Measurements from ENCODE around the gene TCIRG1. TPM values are rescaled to one million over a fixed set of nuclear protein-coding genes. Genes with fewer than 3 reads are reported as not detected.

TCIRG1 gene
- total RNA-seq, 1 experiment from 2014 or later: 203 TPM

DNA sequence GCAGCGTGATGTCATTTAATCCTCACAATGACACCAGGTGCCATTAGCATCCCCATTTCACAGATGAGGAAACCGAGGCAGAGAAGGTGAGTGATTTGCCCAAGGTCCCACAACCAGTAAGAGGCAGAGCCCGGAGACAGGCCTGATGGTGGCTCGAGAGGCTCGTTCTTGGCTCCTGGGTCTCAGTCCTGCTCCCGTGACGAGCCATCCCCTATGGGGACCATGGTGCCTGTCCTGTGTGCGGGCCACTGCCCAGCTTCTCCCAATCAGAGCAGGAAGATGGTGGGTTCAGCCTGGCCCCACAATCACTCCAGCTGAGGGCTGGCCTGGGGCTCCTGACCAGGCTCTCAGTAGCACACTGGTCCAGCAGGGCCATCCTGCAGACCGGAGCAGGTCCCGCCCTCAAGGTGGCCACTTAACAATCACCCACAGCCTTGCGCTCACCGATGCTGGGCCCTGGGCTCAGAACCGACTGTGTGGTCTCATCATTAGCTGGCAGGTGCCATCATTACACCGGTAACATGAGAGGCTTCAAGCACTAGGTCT, 25.1 kb upstream of the TCIRG1 start:
- H3K4me3 ChIP-seq (ENCODE audit: low read length): no peak overlapping the region; the same call in 1 of the 2 replicates
- no peaks in the 10 kb centered on the region for H3K9me3 ChIP-seq (ENCODE audit: low read length)
- H3K9ac ChIP-seq (ENCODE audit: low read length): peak overlapping the region; percentile 82
- H3K4me2 ChIP-seq (ENCODE audit: low read length): peak overlapping the region; percentile 85
- TSS peak; percentile 59 for BruUV-seq (replicated peaks)
- H3K27ac ChIP-seq (ENCODE audit: low read length): peak overlapping the region; percentile 96
- CTCF ChIA-PET: interaction anchor here (1.2 kb wide), 1 partner anchor 58 kb away, joined by 5 read pairs; no protein-coding TSS in a partner anchor
- intact Hi-C loops (cut with micrococcal nuclease): loop anchor here (10.0 kb wide), 1 partner anchor 201 kb away; the partner anchor contains the start of gene KMT5B
- peaks cover 12% of the 10 kb centered on the region for H3F3A ChIP-seq (ENCODE audit: low read length, unreplicated experiment)
- H3K9me2 ChIP-seq (replicated peaks; ENCODE audit: low read length): no peaks in the 10 kb centered on the region
- POLR2A ChIA-PET (ENCODE audit: unreplicated experiment): interaction anchor here (0.5 to 0.7 kb wide), 2 partner anchors 643 to 1076 kb away, joined by 3 to 6 read pairs; no protein-coding TSS in a partner anchor
- H3K36me3 ChIP-seq (ENCODE audit: low read depth, low read length): no peaks in the 10 kb centered on the region
- no peak overlapping the region for H2AFZ ChIP-seq (ENCODE audit: low read length)
- H4K20me1 ChIP-seq (ENCODE audit: low read length): no peaks in the 10 kb centered on the region
- peaks cover 24% of the 10 kb centered on the region for H3K79me2 ChIP-seq (ENCODE audit: low read length)
- no peak for TF ChIP-seq EZH2phosphoT487 (IDR thresholded peaks at IDR 0.05; ENCODE audit: borderline replicate concordance, low read length)
- TF ChIP-seq EZH2 (IDR thresholded peaks at IDR 0.05; ENCODE audit: low read length, unreplicated experiment): no peak
- TF ChIP-seq, protein P1, sequence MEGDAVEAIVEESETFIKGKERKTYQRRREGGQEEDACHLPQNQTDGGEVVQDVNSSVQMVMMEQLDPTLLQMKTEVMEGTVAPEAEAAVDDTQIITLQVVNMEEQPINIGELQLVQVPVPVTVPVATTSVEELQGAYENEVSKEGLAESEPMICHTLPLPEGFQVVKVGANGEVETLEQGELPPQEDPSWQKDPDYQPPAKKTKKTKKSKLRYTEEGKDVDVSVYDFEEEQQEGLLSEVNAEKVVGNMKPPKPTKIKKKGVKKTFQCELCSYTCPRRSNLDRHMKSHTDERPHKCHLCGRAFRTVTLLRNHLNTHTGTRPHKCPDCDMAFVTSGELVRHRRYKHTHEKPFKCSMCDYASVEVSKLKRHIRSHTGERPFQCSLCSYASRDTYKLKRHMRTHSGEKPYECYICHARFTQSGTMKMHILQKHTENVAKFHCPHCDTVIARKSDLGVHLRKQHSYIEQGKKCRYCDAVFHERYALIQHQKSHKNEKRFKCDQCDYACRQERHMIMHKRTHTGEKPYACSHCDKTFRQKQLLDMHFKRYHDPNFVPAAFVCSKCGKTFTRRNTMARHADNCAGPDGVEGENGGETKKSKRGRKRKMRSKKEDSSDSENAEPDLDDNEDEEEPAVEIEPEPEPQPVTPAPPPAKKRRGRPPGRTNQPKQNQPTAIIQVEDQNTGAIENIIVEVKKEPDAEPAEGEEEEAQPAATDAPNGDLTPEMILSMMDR (conservative IDR thresholded peaks at IDR 0.05; ENCODE audit: low read depth, low read length): no peak
- H3K27me3 ChIP-seq (ENCODE audit: low read length): no peaks in the 10 kb centered on the region
- DNase-seq: no peak
- ATAC-seq: no peak
- peaks cover 74% of the 10 kb centered on the region for H3K4me1 ChIP-seq (ENCODE audit: insufficient read depth, low read length)

- Histone ChIP-seq H3F3A (ENCODE audit: low read length, unreplicated experiment) (peaks cover 9% of the 10 kb centered on the region), H4K20me1 (ENCODE audit: low read length) (no peaks in the 10 kb centered on the region), H3K36me3 (ENCODE audit: low read depth, low read length) (no peaks in the 10 kb centered on the region), H3K79me2 (ENCODE audit: low read length) (peaks cover 24% of the 10 kb centered on the region), H3K9ac (ENCODE audit: low read length) (peak overlapping the region; percentile 82), H3K4me1 (ENCODE audit: insufficient read depth, low read length) (peaks cover 69% of the 10 kb centered on the region), H3K4me2 (ENCODE audit: low read length) (peak overlapping the region; percentile 85), H2AFZ (ENCODE audit: low read length) (peak overlapping the region; percentile 66), H3K9me2 (replicated peaks; ENCODE audit: low read length) (no peaks in the 10 kb centered on the region), H3K4me3 (ENCODE audit: low read length) (peak overlapping the region; percentile 50), H3K27ac (ENCODE audit: low read length) (peak overlapping the region; percentile 96), H3K27me3 (ENCODE audit: low read length) (no peaks in the 10 kb centered on the region), H3K9me3 (ENCODE audit: low read length) (no peaks in the 10 kb centered on the region)
- ATAC-seq (peak; percentile 59), DNase-seq (peak; percentile 97)
- ChIA-PET POLR2A (ENCODE audit: unreplicated experiment) (interaction anchor here (0.6 to 0.7 kb wide), 2 partner anchors 26 to 1076 kb away, joined by 3 read pairs; no protein-coding TSS in a partner anchor), CTCF (interaction anchor here (1.2 kb wide), 1 partner anchor 59 kb away, joined by 5 read pairs; no protein-coding TSS in a partner anchor)
- TF ChIP-seq, protein P1 (conservative IDR thresholded peaks at IDR 0.05; ENCODE audit: low read depth, low read length): no peak
- TF ChIP-seq EZH2 (IDR thresholded peaks at IDR 0.05; ENCODE audit: low read length, unreplicated experiment) (no peak), EZH2phosphoT487 (IDR thresholded peaks at IDR 0.05; ENCODE audit: borderline replicate concordance, low read length) (no peak)
- intact Hi-C loops (cut with micrococcal nuclease): loop anchor here (10.0 kb wide), 1 partner anchor 200 kb away; the partner anchor contains the start of gene KMT5B
- TSS peak; percentile 10 for BruUV-seq (replicated peaks)
These were observed 24.5 kb upstream of the TCIRG1 start for GRCh38 chr11:68014157-68014946.

Data from PC-3 (cell line).